ENCODE results near the gene UPB1. TPM values are rescaled to one million over a fixed set of nuclear protein-coding genes. Genes with fewer than 3 reads are reported as not detected.

UPB1 gene
- total RNA-seq: 0.52 TPM

- Histone ChIP-seq H3K36me3 (ENCODE audit: control insufficient read depth in 3 of 3, insufficient read depth in 3 of 3, low read length in 3 of 3) (no peaks in the 10 kb centered on the region), H3K9me3 (ENCODE audit: control insufficient read depth in 3 of 3, low read length in 3 of 3) (no peaks in the 10 kb centered on the region), H3K4me1 (ENCODE audit: control insufficient read depth in 3 of 3, insufficient read depth in 3 of 3, low read length in 3 of 3) (peaks cover 0 to 3% (median 0%) of the 10 kb centered on the region in 3 donors), H3K27me3 (ENCODE audit: control insufficient read depth in 3 of 3, insufficient read depth in 3 of 3, low read length in 3 of 3) (peaks cover 16 to 21% (median 19%) of the 10 kb centered on the region in 3 donors), H3K4me3 (ENCODE audit: low read length in 3 of 3) (peak within 1 kb of the TSS in 1 of 3 donors; percentile 22), H3K9ac (ENCODE audit: low read depth in 1 of 3, low read length in 3 of 3) (peak within 1 kb of the TSS in 1 of 3 donors; percentile 25), H3K27ac (ENCODE audit: low read depth, low read length) (no peak within 1 kb of the TSS)
Observed at GRCh38 chr22:24494528-24495364, at the start of gene UPB1. TSS of gene UPB1 (plus strand) at chr22:24495332. CDS start at chr22:24495404, 72 bp downstream.

GRCh38 chr22:24445481-24446259 is 49.5 kb upstream of the UPB1 start:
- Histone ChIP-seq H3K4me3 (ENCODE audit: low read length in 3 of 3) (no peak overlapping the region), H3K36me3 (ENCODE audit: control insufficient read depth in 3 of 3, insufficient read depth in 3 of 3, low read length in 3 of 3) (no peaks in the 10 kb centered on the region), H3K27me3 (ENCODE audit: control insufficient read depth in 3 of 3, insufficient read depth in 3 of 3, low read length in 3 of 3) (no peaks in the 10 kb centered on the region), H3K27ac (ENCODE audit: low read depth, low read length) (no peak overlapping the region), H3K9me3 (ENCODE audit: control insufficient read depth in 3 of 3, low read length in 3 of 3) (no peaks in the 10 kb centered on the region), H3K4me1 (ENCODE audit: control insufficient read depth in 3 of 3, insufficient read depth in 3 of 3, low read length in 3 of 3) (peaks cover 8 to 23% (median 12%) of the 10 kb centered on the region in 3 donors), H3K9ac (ENCODE audit: low read depth in 1 of 3, low read length in 3 of 3) (peak overlapping the region in 1 of 3 donors; percentile 9)

DNA sequence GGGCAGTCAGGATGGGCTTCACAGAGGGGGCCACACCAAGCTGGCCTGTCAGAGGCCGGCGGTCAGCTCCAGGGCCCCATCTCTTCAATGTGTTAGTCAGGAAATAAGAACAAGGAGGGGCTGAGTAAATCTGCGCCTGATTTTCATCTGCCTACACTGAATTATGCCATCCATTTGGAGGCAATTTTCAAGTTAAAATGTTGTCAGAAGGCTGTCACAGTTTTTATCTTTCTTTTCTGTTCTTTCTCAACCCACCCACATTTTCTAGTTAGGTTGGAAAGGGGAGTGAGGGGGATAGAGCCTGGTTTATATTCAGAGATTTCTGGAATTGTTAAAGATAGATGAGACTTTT is 48.9 kb upstream of the UPB1 start:
- Histone ChIP-seq H3K4me3 (ENCODE audit: low read length in 3 of 3) (no peak overlapping the region), H3K9ac (ENCODE audit: low read depth in 1 of 3, low read length in 3 of 3) (no peak overlapping the region), H3K9me3 (ENCODE audit: control insufficient read depth in 3 of 3, low read length in 3 of 3) (no peaks in the 10 kb centered on the region), H3K27ac (ENCODE audit: low read depth, low read length) (no peak overlapping the region), H3K4me1 (ENCODE audit: control insufficient read depth in 3 of 3, insufficient read depth in 3 of 3, low read length in 3 of 3) (peaks cover 5 to 18% (median 7%) of the 10 kb centered on the region in 3 donors), H3K36me3 (ENCODE audit: control insufficient read depth in 3 of 3, insufficient read depth in 3 of 3, low read length in 3 of 3) (no peaks in the 10 kb centered on the region), H3K27me3 (ENCODE audit: control insufficient read depth in 3 of 3, insufficient read depth in 3 of 3, low read length in 3 of 3) (no peaks in the 10 kb centered on the region)

DNA sequence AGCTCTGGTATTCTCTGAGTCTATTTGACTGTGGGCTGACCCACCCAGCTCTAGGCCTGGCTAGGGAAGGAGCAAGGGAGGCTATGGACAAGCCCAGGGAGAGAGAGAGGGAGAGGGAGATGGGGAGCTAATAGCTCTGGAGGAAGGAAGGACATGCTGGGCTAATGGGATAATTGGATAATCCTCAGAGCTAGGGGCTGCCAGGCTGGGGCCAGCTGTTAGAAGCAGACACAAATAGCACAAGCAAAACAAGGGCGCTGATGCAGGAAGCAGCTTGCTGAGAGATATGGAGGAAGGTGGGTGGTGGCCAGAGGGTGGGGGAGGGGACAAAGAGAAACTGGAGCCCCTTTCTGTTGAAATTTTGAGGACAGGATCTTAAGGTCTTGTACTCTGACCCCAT is 44.5 kb upstream of the UPB1 start:
- no peak overlapping the region for H3K4me3 ChIP-seq (ENCODE audit: low read length in 3 of 3)
- H3K36me3 ChIP-seq (ENCODE audit: control insufficient read depth in 3 of 3, insufficient read depth in 3 of 3, low read length in 3 of 3): no peaks in the 10 kb centered on the region
- no peaks in the 10 kb centered on the region for H3K9me3 ChIP-seq (ENCODE audit: control insufficient read depth in 3 of 3, low read length in 3 of 3)
- no peak overlapping the region for H3K27ac ChIP-seq (ENCODE audit: low read depth, low read length)
- H3K4me1 ChIP-seq (ENCODE audit: control insufficient read depth in 3 of 3, insufficient read depth in 3 of 3, low read length in 3 of 3): peaks cover 2 to 15% (median 10%) of the 10 kb centered on the region in 3 donors
- no peaks in the 10 kb centered on the region for H3K27me3 ChIP-seq (ENCODE audit: control insufficient read depth in 3 of 3, insufficient read depth in 3 of 3, low read length in 3 of 3)
- H3K9ac ChIP-seq (ENCODE audit: low read depth in 1 of 3, low read length in 3 of 3): no peak overlapping the region

- peaks cover 2 to 17% (median 10%) of the 10 kb centered on the region in 3 donors for H3K4me1 ChIP-seq (ENCODE audit: control insufficient read depth in 3 of 3, insufficient read depth in 3 of 3, low read length in 3 of 3)
- H3K4me3 ChIP-seq (ENCODE audit: low read length in 3 of 3): no peak overlapping the region
- no peaks in the 10 kb centered on the region for H3K9me3 ChIP-seq (ENCODE audit: control insufficient read depth in 3 of 3, low read length in 3 of 3)
- H3K9ac ChIP-seq (ENCODE audit: low read depth in 1 of 3, low read length in 3 of 3): no peak overlapping the region
- H3K27me3 ChIP-seq (ENCODE audit: control insufficient read depth in 3 of 3, insufficient read depth in 3 of 3, low read length in 3 of 3): no peaks in the 10 kb centered on the region
- H3K27ac ChIP-seq (ENCODE audit: low read depth, low read length): no peak overlapping the region
- no peaks in the 10 kb centered on the region for H3K36me3 ChIP-seq (ENCODE audit: control insufficient read depth in 3 of 3, insufficient read depth in 3 of 3, low read length in 3 of 3)
Observed at GRCh38 chr22:24451162-24451561, 44.0 kb upstream of the UPB1 start.

DNA sequence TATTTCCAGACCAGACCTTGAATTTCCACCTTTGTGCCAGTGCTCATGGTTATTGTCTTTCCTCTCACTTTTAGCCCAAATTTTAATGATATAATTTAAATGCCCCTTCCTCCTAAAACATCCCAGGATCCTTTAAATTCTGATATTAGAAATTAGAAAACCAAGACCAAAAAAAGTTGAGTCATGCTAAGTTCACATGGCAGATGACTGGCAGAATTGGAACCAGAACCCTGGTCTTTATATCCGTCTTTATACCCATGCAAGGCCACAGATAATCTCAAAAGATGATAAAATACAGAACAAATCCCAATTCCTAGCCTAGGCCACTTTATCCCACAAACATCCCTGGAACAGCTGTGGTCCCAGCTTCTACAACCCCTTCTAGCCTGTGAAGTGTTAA is 41.3 kb upstream of the UPB1 start:
- Histone ChIP-seq H3K9me3 (ENCODE audit: control insufficient read depth in 3 of 3, low read length in 3 of 3) (no peaks in the 10 kb centered on the region), H3K27me3 (ENCODE audit: control insufficient read depth in 3 of 3, insufficient read depth in 3 of 3, low read length in 3 of 3) (no peaks in the 10 kb centered on the region), H3K4me3 (ENCODE audit: low read length in 3 of 3) (no peak overlapping the region), H3K9ac (ENCODE audit: low read depth in 1 of 3, low read length in 3 of 3) (no peak overlapping the region), H3K27ac (ENCODE audit: low read depth, low read length) (no peak overlapping the region), H3K4me1 (ENCODE audit: control insufficient read depth in 3 of 3, insufficient read depth in 3 of 3, low read length in 3 of 3) (peaks cover 2 to 17% (median 10%) of the 10 kb centered on the region in 3 donors), H3K36me3 (ENCODE audit: control insufficient read depth in 3 of 3, insufficient read depth in 3 of 3, low read length in 3 of 3) (no peaks in the 10 kb centered on the region)

GRCh38 chr22:24455039-24455438 is 40.1 kb upstream of the UPB1 start:
- H3K36me3 ChIP-seq (ENCODE audit: control insufficient read depth in 3 of 3, insufficient read depth in 3 of 3, low read length in 3 of 3): no peaks in the 10 kb centered on the region
- no peaks in the 10 kb centered on the region for H3K27me3 ChIP-seq (ENCODE audit: control insufficient read depth in 3 of 3, insufficient read depth in 3 of 3, low read length in 3 of 3)
- H3K9ac ChIP-seq (ENCODE audit: low read depth in 1 of 3, low read length in 3 of 3): no peak overlapping the region
- H3K4me3 ChIP-seq (ENCODE audit: low read length in 3 of 3): no peak overlapping the region
- no peaks in the 10 kb centered on the region for H3K9me3 ChIP-seq (ENCODE audit: control insufficient read depth in 3 of 3, low read length in 3 of 3)
- H3K4me1 ChIP-seq (ENCODE audit: control insufficient read depth in 3 of 3, insufficient read depth in 3 of 3, low read length in 3 of 3): peaks cover 2 to 13% (median 10%) of the 10 kb centered on the region in 3 donors
- no peak overlapping the region for H3K27ac ChIP-seq (ENCODE audit: low read depth, low read length)

DNA sequence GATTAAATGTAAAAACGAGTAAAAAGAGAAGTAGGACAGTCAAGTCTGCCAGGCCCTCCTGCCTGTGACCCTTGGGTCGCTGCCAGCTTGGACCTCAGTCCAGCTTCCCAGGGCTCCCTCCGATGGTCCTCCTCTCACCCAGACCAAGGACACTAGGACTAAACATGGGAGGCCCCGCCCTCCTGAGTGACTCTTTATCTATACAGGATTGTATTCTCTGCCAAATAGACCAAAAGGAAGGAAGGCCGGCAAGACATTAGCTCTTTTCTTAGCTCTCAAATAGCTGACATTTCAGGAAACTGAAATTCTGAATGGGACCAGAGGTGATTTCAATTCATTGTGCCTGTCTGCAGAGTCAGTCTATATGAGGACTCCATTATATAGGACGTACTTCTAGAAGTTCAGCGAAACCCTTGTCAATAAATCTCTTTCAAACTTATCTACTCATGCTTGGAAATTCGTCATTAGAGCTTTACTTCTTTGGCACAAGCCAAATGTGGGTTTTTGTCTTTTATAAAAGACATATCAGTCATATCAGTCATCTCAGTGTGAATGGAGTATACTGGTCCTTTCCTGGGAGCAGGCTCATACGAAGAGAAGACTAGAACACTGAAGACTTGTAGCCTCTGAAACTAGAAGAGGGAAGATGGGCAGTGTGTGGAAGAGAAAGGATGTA is 39.2 kb upstream of the UPB1 start:
- no peaks in the 10 kb centered on the region for H3K36me3 ChIP-seq (ENCODE audit: control insufficient read depth in 3 of 3, insufficient read depth in 3 of 3, low read length in 3 of 3)
- no peak overlapping the region for H3K27ac ChIP-seq (ENCODE audit: low read depth, low read length)
- H3K27me3 ChIP-seq (ENCODE audit: control insufficient read depth in 3 of 3, insufficient read depth in 3 of 3, low read length in 3 of 3): no peaks in the 10 kb centered on the region
- H3K4me3 ChIP-seq (ENCODE audit: low read length in 3 of 3): no peak overlapping the region
- peaks cover 3 to 10% (median 4%) of the 10 kb centered on the region in 3 donors for H3K4me1 ChIP-seq (ENCODE audit: control insufficient read depth in 3 of 3, insufficient read depth in 3 of 3, low read length in 3 of 3)
- H3K9ac ChIP-seq (ENCODE audit: low read depth in 1 of 3, low read length in 3 of 3): no peak overlapping the region
- H3K9me3 ChIP-seq (ENCODE audit: control insufficient read depth in 3 of 3, low read length in 3 of 3): no peaks in the 10 kb centered on the region

DNA sequence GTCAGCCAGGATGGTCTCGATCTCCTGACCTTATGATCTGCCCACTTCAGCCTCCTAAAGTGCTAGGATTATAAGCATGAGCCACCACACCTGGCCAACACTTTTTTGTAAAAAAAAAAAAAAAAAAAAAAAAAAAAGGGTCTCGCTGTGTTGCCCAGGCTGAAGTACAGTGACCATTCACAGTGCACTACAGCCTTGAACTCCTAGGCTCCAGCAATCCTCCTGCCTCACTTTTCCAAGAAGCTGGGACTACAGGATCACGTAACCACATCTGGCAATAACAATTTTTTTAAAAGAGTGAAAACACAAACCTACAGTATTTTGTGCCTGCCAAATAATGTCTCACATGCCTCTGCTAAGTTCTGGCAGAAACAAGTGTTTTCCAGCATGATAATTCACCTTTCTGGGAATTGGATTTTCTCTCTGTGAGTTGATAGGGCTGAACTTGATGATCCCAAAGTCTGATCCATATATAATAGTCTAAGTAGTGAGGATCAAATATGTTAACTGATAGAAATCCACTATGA is 37.2 kb upstream of the UPB1 start:
- no peaks in the 10 kb centered on the region for H3K9me3 ChIP-seq (ENCODE audit: control insufficient read depth in 3 of 3, low read length in 3 of 3)
- no peak overlapping the region for H3K4me3 ChIP-seq (ENCODE audit: low read length in 3 of 3)
- no peak overlapping the region for H3K9ac ChIP-seq (ENCODE audit: low read depth in 1 of 3, low read length in 3 of 3)
- peaks cover 3 to 10% (median 5%) of the 10 kb centered on the region in 3 donors for H3K4me1 ChIP-seq (ENCODE audit: control insufficient read depth in 3 of 3, insufficient read depth in 3 of 3, low read length in 3 of 3)
- H3K36me3 ChIP-seq (ENCODE audit: control insufficient read depth in 3 of 3, insufficient read depth in 3 of 3, low read length in 3 of 3): no peaks in the 10 kb centered on the region
- H3K27ac ChIP-seq (ENCODE audit: low read depth, low read length): no peak overlapping the region
- no peaks in the 10 kb centered on the region for H3K27me3 ChIP-seq (ENCODE audit: control insufficient read depth in 3 of 3, insufficient read depth in 3 of 3, low read length in 3 of 3)

Measured in skeletal muscle tissue (tissue), 4 donors.